Effector CD4-positive, alpha-beta T cell (primary cell): ENCODE data around the gene UBE2C.

Experiments used
- DNase-seq: peaks from one replicate; pipeline ENCODE4 v3.0.0-alpha.2; 2020

Gene UBE2C

GRCh38 chr20:45861221-45862075 lies 49.0 kb downstream of the UBE2C start:
- DNase-seq, result no peak

GRCh38 chr20:45863543-45864470 lies 51.4 kb downstream of the UBE2C start:
- DNase-seq, result no peak

DNA sequence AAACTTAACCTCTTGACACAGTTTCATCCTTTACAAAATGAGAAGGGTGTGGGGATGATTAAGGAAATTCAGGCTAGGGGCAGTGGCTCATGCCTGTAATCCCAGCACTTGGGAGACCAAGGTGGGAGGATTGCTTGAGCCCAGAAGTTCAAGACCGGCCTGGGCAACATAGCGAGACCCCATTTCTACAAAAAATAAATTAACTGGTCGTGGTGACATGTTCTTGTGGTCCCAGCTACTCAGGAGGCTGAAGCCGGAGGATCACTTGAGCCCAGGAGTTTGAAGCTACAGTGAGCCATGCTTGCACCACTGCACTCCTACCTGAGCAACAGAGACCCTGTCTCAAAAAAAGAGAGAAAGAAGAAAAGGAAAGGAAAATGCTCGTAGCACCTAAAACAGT lies 54.0 kb downstream of the UBE2C start:
- DNase-seq, result no peak
